Smooth muscle cell (in vitro differentiated cells): ENCODE data around the gene TPSB2. TPM values are rescaled to one million over a fixed set of nuclear protein-coding genes. Genes with fewer than 3 reads are reported as not detected.
"Not testable (repeated sequence)": the region's sequence is repeated elsewhere in the genome, so short reads cannot be mapped to it uniquely, and the experiment has no call there.

Experiments used
- DNase-seq: peaks from one replicate; lab custom pipeline; 2025; ENCODE audit not compliant: unreplicated experiment; lab: John Stamatoyannopoulos, UW
- H2AFZ ChIP-seq: fragments of 200-600 bp; sonication (generic); 2 replicates; pipeline ENCODE4 v1.6.0; 2016; ENCODE audit warnings: antibody characterized with exemption, low read depth, mild to moderate bottlenecking
- H3F3A ChIP-seq: fragments of 200-600 bp; sonication (generic); 2 replicates; pipeline ENCODE4 v1.6.0; 2017; ENCODE audit warnings: antibody characterized with exemption, low read depth
- H3K27ac ChIP-seq: fragments of 200-600 bp; sonication (generic); 2 replicates; pipeline ENCODE4 v1.5.1; 2016; ENCODE audit warnings: low read depth, mild to moderate bottlenecking
- H3K27me3 ChIP-seq: fragments of 200-600 bp; sonication (generic); 2 replicates; pipeline ENCODE4 v1.6.1; 2016; ENCODE audit warnings: low read depth, mild to moderate bottlenecking
- H3K36me3 ChIP-seq: fragments of 200-600 bp; sonication (generic); 2 replicates; pipeline ENCODE4 v1.5.1; 2016; ENCODE audit warnings: low read depth
- H3K4me1 ChIP-seq: fragments of 200-600 bp; sonication (generic); 2 replicates; pipeline ENCODE4 v1.5.1; 2016; ENCODE audit warnings: low read depth
- H3K4me2 ChIP-seq: fragments of 200-600 bp; sonication (generic); 2 replicates; pipeline ENCODE4 v1.6.0; 2016; ENCODE audit warnings: mild to moderate bottlenecking
- H3K4me3 ChIP-seq: fragments of 200-600 bp; sonication (generic); 2 replicates; pipeline ENCODE4 v1.5.1; 2016; ENCODE audit warnings: mild to moderate bottlenecking
- H3K79me2 ChIP-seq: fragments of 200-600 bp; sonication (generic); 2 replicates; pipeline ENCODE4 v1.6.0; 2016; ENCODE audit warnings: low read depth, mild to moderate bottlenecking
- H3K9ac ChIP-seq: fragments of 200-600 bp; sonication (generic); 2 replicates; pipeline ENCODE4 v1.6.0; 2016; ENCODE audit warnings: low read depth
- H3K9me3 ChIP-seq: fragments of 200-600 bp; sonication (generic); replicated peaks from 2 replicates; pipeline ENCODE4 v1.5.1; 2016; ENCODE audit warnings: low read depth
- H4K20me1 ChIP-seq: fragments of 200-600 bp; sonication (generic); 2 replicates; pipeline ENCODE4 v1.6.0; 2016; ENCODE audit warnings: low read depth
- WGBS: methylation state at CpG from one replicate; pipeline ENCODE4 v1.1.7; 2016; ENCODE audit warnings: low lambda C conversion rate; 5-methylcytosine and 5-hydroxymethylcytosine counted together
- polyA plus RNA-seq: library from polyadenylated mRNA; unstranded; fragments of >200 nt; fragmentation: Nextera tagmentation; extraction: Ambion mirVana; gene quantifications from 2 replicates; pipeline ENCODE4 v1.2.1, GENCODE V29; 2016
- total RNA-seq: library from RNA; depleted of rRNA; stranded (reverse); fragments of >200 nt; gene quantifications from 2 replicates; pipeline ENCODE4 v1.2.3, GENCODE V29; 2014
- TF ChIP-seq, protein P1 (sequence below): fragments of 200-600 bp; sonication (generic); IDR thresholded peaks from 2 replicates; pipeline ENCODE4 v1.5.1; 2017; ENCODE audit warnings: borderline replicate concordance, mild to moderate bottlenecking, antibody characterized with exemption; ENCODE audit not compliant: insufficient read depth, poor library complexity, severe bottlenecking

Gene TPSB2
- total and polyA plus RNA-seq, 2 experiments from 2014 or later = not detected

DNA sequence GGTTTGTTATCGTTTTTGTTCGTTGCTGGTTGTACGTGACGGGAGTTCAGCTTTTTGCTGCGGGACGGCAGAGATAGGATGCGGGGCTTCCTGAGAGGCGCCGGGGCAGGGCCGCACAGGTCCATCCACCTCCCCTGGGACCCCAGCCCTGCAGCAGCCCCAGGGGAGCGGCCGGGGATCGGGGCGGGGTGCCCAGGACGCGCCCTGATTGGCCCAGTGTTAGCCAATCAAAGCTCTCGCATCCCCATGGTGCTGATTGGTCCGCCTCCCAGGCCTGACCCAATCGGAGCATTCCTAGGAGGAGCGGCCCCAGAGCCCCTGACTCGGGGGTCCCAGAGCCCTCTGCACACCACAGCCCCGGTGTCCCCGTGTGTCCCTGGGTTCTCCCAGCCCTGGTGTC, 8.9 kb upstream of the TPSB2 start:
- H4K20me1 ChIP-seq, H3K4me1 ChIP-seq, DNase-seq, H3F3A ChIP-seq, H3K4me3 ChIP-seq, H3K27ac ChIP-seq, H3K9ac ChIP-seq, H3K4me2 ChIP-seq, H3K27me3 ChIP-seq, H3K79me2 ChIP-seq, H2AFZ ChIP-seq, H3K36me3 ChIP-seq, H3K9me3 ChIP-seq: not testable (repeated sequence)
- 96% methylated on average over 10 of the region's 23 CpGs for WGBS

DNA sequence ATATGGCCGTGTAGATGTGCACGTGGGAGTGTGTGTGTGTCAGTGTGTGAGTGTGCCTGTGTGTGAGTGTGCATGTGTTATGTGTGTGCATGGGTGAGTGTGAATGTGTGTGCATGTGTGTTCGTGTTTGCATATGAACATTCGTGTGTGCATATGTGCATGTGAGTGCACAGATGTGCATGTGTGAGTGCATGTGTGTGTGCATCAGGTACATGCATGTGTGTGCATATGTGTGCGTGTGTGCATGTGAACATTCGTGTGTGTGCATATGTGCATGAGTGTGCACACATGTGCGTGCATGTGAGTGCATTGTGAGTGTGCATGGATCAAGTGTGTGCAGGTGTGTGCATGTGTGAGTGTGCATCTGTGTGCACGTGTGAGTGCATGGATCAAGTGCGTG, 8.0 kb upstream of the TPSB2 start:
- 97% methylated on average over 9 of the region's 9 CpGs for WGBS
- Histone ChIP-seq H3K9ac (no peak overlapping the region), H3K4me1 (no peaks in the 10 kb centered on the region), H4K20me1 (no peaks in the 10 kb centered on the region), H3K79me2 (no peaks in the 10 kb centered on the region), H3K36me3 (no peaks in the 10 kb centered on the region), H3K4me3 (no peak overlapping the region), H3K9me3 (no peaks in the 10 kb centered on the region), H2AFZ (no peak overlapping the region), H3F3A (no peaks in the 10 kb centered on the region), H3K4me2 (no peak overlapping the region), H3K27me3 (no peaks in the 10 kb centered on the region), H3K27ac (no peak overlapping the region)
- TF ChIP-seq, protein P1, sequence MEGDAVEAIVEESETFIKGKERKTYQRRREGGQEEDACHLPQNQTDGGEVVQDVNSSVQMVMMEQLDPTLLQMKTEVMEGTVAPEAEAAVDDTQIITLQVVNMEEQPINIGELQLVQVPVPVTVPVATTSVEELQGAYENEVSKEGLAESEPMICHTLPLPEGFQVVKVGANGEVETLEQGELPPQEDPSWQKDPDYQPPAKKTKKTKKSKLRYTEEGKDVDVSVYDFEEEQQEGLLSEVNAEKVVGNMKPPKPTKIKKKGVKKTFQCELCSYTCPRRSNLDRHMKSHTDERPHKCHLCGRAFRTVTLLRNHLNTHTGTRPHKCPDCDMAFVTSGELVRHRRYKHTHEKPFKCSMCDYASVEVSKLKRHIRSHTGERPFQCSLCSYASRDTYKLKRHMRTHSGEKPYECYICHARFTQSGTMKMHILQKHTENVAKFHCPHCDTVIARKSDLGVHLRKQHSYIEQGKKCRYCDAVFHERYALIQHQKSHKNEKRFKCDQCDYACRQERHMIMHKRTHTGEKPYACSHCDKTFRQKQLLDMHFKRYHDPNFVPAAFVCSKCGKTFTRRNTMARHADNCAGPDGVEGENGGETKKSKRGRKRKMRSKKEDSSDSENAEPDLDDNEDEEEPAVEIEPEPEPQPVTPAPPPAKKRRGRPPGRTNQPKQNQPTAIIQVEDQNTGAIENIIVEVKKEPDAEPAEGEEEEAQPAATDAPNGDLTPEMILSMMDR = no peak
- no peak for DNase-seq

DNA sequence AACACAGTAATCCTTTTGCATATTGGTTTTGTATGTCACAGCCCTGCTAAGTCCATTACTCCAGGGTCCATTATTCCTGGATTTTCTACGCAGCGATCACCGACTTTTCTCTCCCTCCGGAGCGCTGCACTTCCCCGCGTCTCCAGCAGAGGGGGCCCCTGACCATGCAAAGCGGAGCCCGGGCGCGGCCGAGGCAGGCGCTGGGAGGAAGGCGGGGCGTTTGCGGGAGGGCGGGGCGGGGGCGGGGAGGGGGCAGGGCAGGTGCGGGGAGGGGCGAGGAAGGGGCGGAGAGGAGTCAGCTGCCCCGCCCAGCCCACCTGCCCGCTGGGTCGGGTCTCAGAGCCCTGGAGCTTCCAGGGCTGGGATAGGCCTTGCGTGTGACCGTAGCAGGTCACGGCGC, 6.7 kb upstream of the TPSB2 start:
- H3K4me1 ChIP-seq, H3K9me3 ChIP-seq, DNase-seq, H2AFZ ChIP-seq, H3K79me2 ChIP-seq, H3K4me3 ChIP-seq, H3K4me2 ChIP-seq, H3F3A ChIP-seq, H3K27ac ChIP-seq, H3K27me3 ChIP-seq, H3K9ac ChIP-seq, H4K20me1 ChIP-seq, H3K36me3 ChIP-seq: not testable (repeated sequence)
- no CpG with 5 or more reads among the region's 29 CpGs for WGBS

DNA sequence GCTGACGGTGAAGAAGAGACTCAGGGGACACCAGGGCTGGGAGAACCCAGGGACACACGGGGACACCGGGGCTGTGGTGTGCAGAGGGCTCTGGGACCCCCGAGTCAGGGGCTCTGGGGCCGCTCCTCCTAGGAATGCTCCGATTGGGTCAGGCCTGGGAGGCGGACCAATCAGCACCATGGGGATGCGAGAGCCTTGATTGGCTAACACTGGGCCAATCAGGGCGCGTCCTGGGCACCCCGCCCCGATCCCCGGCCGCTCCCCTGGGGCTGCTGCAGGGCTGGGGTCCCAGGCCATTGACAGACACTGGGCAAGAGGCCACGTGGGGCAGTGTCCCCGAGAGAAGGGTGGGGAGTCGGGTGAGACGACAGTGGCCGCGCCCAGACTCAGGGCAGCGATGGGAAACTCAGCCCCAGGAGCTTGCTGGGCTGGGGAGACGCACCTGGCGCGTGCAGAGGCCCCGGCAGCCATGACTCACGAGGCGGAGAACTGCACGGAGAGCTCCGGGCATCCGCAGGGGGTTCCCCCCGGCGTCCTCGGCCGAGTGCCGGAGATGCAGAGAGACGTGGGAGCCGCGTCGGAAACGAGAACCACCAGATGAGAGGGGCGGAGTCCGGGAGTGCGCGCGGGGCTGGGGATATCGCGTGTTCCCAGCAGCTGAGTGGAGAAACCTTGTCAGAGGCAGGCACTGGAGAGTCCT, 2.2 kb upstream of the TPSB2 start:
- H3K79me2 ChIP-seq, H4K20me1 ChIP-seq, H2AFZ ChIP-seq, H3F3A ChIP-seq, H3K4me1 ChIP-seq, H3K27ac ChIP-seq, H3K4me3 ChIP-seq, H3K9ac ChIP-seq, H3K9me3 ChIP-seq, DNase-seq, H3K4me2 ChIP-seq, H3K27me3 ChIP-seq, H3K36me3 ChIP-seq: not testable (repeated sequence)
- WGBS = no CpG with 5 or more reads among the region's 47 CpGs

DNA sequence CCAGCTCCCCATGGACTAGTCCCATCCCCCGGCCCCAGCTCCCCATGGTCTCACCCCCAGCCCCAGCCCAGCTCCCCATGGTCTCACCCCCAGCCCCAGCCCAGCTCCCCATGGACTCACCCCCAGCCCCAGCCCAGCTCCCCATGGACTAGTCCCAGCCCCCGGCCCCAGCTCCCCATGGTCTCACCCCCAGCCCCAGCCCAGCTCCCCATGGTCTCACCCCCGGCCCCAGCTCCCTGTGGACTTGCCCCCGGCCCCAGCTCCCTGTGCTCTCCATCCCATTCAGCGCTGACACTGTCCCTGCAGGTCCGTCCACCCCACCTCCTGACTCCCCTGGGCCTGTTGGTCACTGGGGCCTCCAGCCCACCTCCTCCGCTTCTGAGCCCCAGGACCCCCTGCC, 1.3 kb upstream of the TPSB2 start:
- DNase-seq, H3K4me1 ChIP-seq, H3K4me3 ChIP-seq, H3K9ac ChIP-seq, H2AFZ ChIP-seq, H3K27ac ChIP-seq, H3K79me2 ChIP-seq, H3K36me3 ChIP-seq, H3K4me2 ChIP-seq, H3K9me3 ChIP-seq, H4K20me1 ChIP-seq, H3F3A ChIP-seq, H3K27me3 ChIP-seq: not testable (repeated sequence)
- 92% methylated on average over 2 of the region's 7 CpGs for WGBS

DNA sequence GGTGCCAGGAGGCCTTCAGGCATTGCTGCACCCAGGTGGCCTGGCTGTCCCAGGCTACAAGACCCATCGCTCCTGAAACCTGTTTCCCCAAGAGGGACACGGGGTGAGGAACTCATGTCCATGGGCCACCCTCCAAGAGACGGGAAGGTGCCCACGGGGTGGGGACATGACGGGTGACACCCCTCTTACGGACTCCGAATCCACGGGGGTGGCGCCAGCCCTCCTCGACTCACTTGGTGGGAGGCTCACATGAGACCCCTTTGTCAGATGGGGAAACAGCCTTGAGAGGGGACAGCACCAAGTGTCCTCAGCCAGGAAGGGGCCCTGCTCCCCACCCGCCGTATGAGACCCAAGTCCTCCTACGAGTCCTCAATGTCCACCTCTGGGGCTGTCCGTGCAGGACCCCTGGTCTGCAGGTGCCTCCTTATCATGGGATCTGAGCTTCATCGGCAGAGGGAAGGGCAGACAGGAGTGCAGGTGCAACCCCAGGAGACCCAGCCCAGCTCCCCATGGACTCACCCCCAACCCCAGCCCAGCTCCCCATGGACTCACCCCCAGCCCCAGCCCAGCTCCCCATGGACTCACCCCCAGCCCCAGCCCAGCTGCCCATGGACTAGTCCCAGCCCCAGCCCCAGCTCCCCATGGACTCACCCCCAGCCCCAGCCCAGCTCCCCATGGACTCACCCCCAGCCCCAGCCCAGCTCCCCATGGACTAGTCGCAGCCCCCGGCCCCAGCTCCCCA, 658 bp upstream of the TPSB2 start:
- not testable (repeated sequence) for H3K9ac ChIP-seq, H3K36me3 ChIP-seq, H3K4me1 ChIP-seq, H3K27me3 ChIP-seq, H2AFZ ChIP-seq, H3F3A ChIP-seq, DNase-seq, H3K4me3 ChIP-seq, H4K20me1 ChIP-seq, H3K27ac ChIP-seq, H3K9me3 ChIP-seq, H3K4me2 ChIP-seq, H3K79me2 ChIP-seq
- 92% methylated on average over 15 of the region's 17 CpGs for WGBS

DNA sequence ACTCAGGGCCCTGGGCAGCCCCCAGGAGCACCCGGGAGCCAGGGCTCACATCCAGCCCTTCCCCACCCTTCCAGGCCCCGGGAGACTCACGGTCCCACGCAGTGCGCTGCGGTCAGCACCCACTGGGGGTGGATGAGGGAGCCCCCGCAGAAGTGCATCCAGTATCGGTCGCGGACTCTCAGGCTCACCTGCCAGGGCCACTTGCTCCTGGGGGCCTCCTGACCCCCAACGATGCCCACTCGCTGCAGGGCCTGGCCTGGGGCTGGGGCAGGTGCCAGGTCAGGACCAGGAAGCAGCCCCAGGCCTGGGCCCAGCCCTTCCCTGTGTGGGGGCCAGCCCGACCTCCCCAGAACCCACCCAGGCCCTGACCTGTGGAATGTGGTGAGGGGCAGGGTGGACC, 508 bp downstream of the TPSB2 start:
- H3K79me2 ChIP-seq, H3K27me3 ChIP-seq, H2AFZ ChIP-seq, H3F3A ChIP-seq, DNase-seq, H3K4me1 ChIP-seq, H4K20me1 ChIP-seq, H3K4me3 ChIP-seq, H3K27ac ChIP-seq, H3K4me2 ChIP-seq, H3K36me3 ChIP-seq, H3K9ac ChIP-seq, H3K9me3 ChIP-seq: not testable (repeated sequence)
- WGBS = 94% methylated on average over 11 of the region's 13 CpGs

DNA sequence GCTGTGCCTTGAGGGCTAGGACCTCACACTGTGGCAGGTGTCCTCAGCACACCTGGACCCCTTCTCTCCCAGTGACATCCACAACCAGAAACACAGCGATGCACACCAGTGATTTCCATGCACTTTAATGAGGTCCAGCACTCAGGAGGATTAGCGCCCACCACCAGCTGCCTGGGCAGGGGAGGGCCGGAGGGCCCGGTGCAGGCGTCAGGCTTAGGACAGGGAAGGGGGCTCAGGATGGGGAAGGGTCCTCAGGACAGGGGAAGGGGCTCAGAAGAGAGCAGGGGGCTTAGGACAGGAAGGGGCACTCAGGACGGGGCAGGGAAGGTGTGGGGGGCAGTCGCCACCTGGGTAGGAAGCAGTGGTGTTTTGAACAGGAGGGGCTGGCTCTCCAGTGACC, 1.8 kb downstream of the TPSB2 start:
- H3K79me2 ChIP-seq, H3K27me3 ChIP-seq, H3F3A ChIP-seq, H3K9ac ChIP-seq, H3K27ac ChIP-seq, H3K36me3 ChIP-seq, DNase-seq, H3K9me3 ChIP-seq, H3K4me3 ChIP-seq, H3K4me1 ChIP-seq, H3K4me2 ChIP-seq, H4K20me1 ChIP-seq, H2AFZ ChIP-seq: not testable (repeated sequence)
- WGBS = 94% methylated on average over 6 of the region's 7 CpGs
